Central memory CD8-positive, alpha-beta T cell (primary cell): Measurements from ENCODE around the gene HPRT1.
A peak's percentile ranks its signal among the peaks of the same experiment; 100 is the strongest.

Source experiments
- ATAC-seq: fragments of 150-1000 bp; cut with Tn5 transposase; replicated peaks from 2 replicates; pipeline ENCODE4 v1.10.0; 2022; ENCODE audit warnings: mild to moderate bottlenecking, moderate FRiP score, moderate number of reproducible peaks; ENCODE audit not compliant: poor library complexity, severe bottlenecking; ENCODE audit errors: extremely low read depth
- DNase-seq, 2 donors: peaks; one replicate each; pipeline ENCODE4 v3.0.0; 2021; ENCODE audit warnings: low spot score in 2 of 2
- H3K27ac Mint-ChIP-seq: one replicate; pipeline ENCODE4 v1.8.0; 2022; ENCODE audit warnings: low read depth, mild to moderate bottlenecking, moderate library complexity, mixed read lengths
- H3K27me3 Mint-ChIP-seq: one replicate; pipeline ENCODE4 v1.8.0; 2022; ENCODE audit warnings: mixed read lengths
- H3K36me3 Mint-ChIP-seq: one replicate; pipeline ENCODE4 v1.8.0; 2022; ENCODE audit warnings: mild to moderate bottlenecking, moderate library complexity, mixed read lengths; ENCODE audit not compliant: insufficient read depth
- H3K4me1 Mint-ChIP-seq: one replicate; pipeline ENCODE4 v1.8.0; 2022; ENCODE audit warnings: mixed read lengths
- H3K4me3 Mint-ChIP-seq: one replicate; pipeline ENCODE4 v1.8.0; 2022; ENCODE audit warnings: mild to moderate bottlenecking, moderate library complexity, mixed read lengths
- H3K9me3 Mint-ChIP-seq: one replicate; pipeline ENCODE4 v1.8.0; 2022; ENCODE audit warnings: mixed read lengths

HPRT1 gene

DNA sequence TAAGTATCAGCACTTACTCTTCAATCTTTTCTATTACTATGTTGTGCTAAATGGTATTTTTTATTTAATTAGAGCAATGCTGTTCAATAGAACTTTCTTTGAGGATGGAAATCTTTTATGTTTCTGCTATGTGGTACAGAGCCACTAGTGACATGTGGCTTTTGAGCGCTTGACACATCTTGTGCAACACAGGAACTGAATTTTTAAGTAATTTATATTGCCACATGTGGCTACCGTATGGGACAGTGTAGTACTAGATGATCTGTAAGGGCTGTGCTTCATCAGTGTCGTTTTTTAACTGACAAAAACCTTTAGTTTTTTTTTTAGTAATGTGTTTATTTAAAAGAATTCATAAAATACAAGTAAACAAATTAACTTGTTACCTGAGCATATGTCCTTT is 22.4 kb downstream of the HPRT1 start:
- Mint-ChIP-seq H3K36me3 (peaks cover 4% of the 10 kb centered on the region), H3K4me1 (no peaks in the 10 kb centered on the region), H3K27ac (no peak overlapping the region), H3K4me3 (no peak overlapping the region), H3K9me3 (no peaks in the 10 kb centered on the region), H3K27me3 (no peaks in the 10 kb centered on the region)
- DNase-seq (no peak), ATAC-seq (no peak)

DNA sequence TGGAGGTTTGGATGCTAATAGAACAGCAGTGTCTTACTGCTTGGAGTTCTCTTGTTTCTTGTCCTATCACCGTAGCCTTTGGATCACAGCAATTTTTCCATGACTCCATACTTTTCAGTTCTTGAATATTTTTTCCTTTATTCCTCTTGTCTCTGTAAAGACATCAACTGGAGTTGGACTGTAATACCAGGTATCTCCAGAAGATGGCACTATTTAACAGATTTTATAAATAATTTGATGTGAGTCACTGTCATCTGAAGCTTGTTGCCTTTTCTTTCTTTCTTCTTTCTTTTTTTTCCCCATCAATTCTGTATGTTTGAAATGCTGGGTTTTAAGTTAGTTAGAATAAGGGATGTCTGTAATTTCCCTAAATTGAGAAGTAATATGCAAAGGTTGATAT is 24.1 kb downstream of the HPRT1 start:
- Mint-ChIP-seq H3K36me3 (peaks cover 7% of the 10 kb centered on the region), H3K4me3 (no peak overlapping the region), H3K4me1 (no peaks in the 10 kb centered on the region), H3K9me3 (no peaks in the 10 kb centered on the region), H3K27me3 (no peaks in the 10 kb centered on the region), H3K27ac (no peak overlapping the region)
- ATAC-seq = no peak
- no peak for DNase-seq

DNA sequence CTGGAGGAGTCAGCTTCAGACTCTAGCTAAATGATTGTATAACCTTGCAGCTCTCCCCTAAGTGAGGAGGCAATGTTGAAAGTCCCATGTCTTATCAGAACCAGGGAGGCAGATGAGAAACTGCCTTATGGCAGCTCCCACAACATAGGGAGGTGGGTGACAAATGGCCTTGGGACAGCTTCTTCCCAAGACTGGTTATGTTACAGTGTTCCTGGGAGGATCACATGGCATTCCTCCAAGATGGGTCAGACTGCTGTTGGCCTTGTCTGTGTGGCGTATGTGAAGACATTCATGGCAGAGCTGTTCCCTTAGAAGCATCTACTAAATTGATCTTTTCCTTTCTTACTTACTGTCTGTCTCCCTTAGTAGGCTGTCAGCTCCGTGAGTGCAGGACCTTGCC is 42.0 kb downstream of the HPRT1 start:
- ATAC-seq (no peak), DNase-seq (no peak)
- no peak overlapping the region for H3K4me3 Mint-ChIP-seq
- H3K9me3 Mint-ChIP-seq = no peaks in the 10 kb centered on the region
- no peak overlapping the region for H3K27ac Mint-ChIP-seq
- peaks cover 15% of the 10 kb centered on the region for H3K36me3 Mint-ChIP-seq
- H3K4me1 Mint-ChIP-seq = no peaks in the 10 kb centered on the region
- H3K27me3 Mint-ChIP-seq = no peaks in the 10 kb centered on the region

DNA sequence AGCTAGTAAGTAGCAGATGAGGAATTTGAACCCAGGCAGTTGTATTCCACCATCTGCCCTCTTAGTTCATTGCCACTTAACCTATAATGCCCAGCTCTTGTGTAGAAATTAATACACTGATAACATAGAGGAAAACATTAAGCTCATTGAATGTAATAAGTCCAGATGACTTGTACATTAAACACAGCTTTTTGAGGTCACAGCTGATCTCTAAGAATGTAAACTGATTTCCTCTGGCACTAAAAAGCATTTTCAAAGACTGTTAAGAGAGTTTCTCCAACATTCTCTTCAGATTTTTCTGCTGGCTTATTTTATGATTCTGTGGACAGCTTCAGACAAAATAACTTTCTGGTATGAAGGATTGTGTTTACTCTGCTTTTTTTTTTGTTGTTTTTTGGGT is 42.7 kb downstream of the HPRT1 start:
- Mint-ChIP-seq H3K4me3 (no peak overlapping the region), H3K36me3 (peaks cover 13% of the 10 kb centered on the region), H3K4me1 (no peaks in the 10 kb centered on the region), H3K9me3 (no peaks in the 10 kb centered on the region), H3K27me3 (no peaks in the 10 kb centered on the region), H3K27ac (no peak overlapping the region)
- ATAC-seq (no peak), DNase-seq (no peak)

DNA sequence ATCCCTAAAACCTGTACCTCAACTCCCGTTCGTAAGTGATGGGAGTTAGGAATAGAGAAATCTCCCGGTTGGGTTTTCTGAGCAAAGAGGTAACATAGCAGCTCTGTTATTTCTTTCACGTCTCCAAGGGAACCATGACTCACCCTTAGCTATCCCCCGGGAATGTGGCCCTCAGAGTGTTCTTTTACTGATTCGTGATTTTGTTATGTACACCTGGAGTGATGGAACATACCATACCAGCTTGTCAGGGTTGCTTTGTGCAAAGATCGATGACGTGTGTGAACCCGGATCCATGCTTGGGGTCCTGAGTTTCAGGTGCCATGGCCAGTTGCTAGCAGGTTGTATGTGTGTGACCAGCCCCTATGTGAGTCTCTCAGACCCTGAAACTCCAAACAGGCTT is 52.6 kb downstream of the HPRT1 start:
- no peak for DNase-seq
- ATAC-seq = no peak
- H3K4me1 Mint-ChIP-seq = no peaks in the 10 kb centered on the region
- H3K4me3 Mint-ChIP-seq = no peak overlapping the region
- no peaks in the 10 kb centered on the region for H3K9me3 Mint-ChIP-seq
- no peaks in the 10 kb centered on the region for H3K27me3 Mint-ChIP-seq
- no peak overlapping the region for H3K27ac Mint-ChIP-seq
- H3K36me3 Mint-ChIP-seq = no peaks in the 10 kb centered on the region

GRCh38 chrX:134513091-134513490 is 53.1 kb downstream of the HPRT1 start:
- Mint-ChIP-seq H3K9me3 (no peaks in the 10 kb centered on the region), H3K27me3 (no peaks in the 10 kb centered on the region), H3K36me3 (no peaks in the 10 kb centered on the region), H3K27ac (peak overlapping the region; percentile 29), H3K4me1 (no peaks in the 10 kb centered on the region), H3K4me3 (no peak overlapping the region)
- ATAC-seq (no peak), DNase-seq (no peak)

- Mint-ChIP-seq H3K36me3 (no peaks in the 10 kb centered on the region), H3K27ac (peak overlapping the region; percentile 82), H3K4me3 (no peak overlapping the region), H3K9me3 (no peaks in the 10 kb centered on the region), H3K27me3 (no peaks in the 10 kb centered on the region), H3K4me1 (no peaks in the 10 kb centered on the region)
- ATAC-seq (no peak), DNase-seq (no peak)
These were observed 61.0 kb downstream of the HPRT1 start for GRCh38 chrX:134520860-134521390.

DNA sequence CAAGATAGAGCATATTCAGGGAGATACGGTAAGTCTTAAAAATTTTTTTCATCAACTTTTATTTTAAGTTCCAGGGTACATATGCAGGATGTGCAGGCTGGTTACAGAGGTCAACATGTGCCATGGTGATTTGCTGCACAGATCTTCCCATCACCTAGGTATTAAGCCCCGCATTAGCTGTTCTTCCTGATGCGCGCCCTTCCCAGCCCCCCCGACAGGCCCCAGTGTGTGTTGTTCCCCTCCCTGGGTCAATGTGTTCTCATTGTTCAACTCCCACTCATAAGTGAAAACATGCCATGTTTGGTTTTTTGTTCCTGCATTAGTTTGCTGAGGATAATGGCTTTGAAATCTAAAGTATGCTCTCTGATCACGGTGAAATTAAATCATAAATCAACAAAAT is 64.2 kb downstream of the HPRT1 start:
- Mint-ChIP-seq H3K36me3 (no peaks in the 10 kb centered on the region), H3K27ac (no peak overlapping the region), H3K27me3 (no peaks in the 10 kb centered on the region), H3K4me1 (no peaks in the 10 kb centered on the region), H3K9me3 (no peaks in the 10 kb centered on the region), H3K4me3 (no peak overlapping the region)
- DNase-seq (no peak), ATAC-seq (no peak)

DNA sequence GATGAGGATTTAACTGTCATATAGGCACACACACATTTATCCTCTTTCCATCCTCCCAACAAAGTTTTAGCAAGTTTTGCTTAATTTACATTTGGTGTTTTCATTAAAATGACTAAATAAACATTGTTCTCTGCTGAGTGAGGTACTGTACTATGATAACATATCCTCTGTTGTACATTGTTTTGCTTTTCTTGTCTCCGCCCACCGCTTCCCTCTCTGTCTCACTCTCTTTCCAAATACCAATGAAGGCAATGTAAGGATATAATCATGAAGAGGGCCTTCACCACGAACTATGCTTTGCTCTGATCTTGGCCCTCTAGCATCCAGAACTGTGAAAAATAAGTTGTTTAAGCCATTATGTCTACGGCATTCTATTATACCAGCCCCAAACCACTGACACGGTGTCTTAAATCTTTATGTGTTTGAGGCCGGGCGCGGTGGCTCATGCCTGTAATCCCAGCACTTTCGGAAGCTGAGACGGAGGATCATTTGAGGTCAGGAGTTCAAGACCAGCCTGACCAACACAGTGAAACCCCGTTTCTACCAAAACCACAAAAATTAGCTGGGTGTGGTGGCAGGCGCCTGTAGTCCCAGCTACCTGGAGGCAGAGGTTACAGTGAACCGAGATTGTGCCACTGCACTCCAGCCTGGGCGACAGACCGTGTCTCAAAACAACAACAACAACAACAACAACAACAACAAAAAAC is 65.3 kb downstream of the HPRT1 start:
- DNase-seq (no peak), ATAC-seq (no peak)
- H3K9me3 Mint-ChIP-seq = no peaks in the 10 kb centered on the region
- no peak overlapping the region for H3K27ac Mint-ChIP-seq
- no peaks in the 10 kb centered on the region for H3K36me3 Mint-ChIP-seq
- no peaks in the 10 kb centered on the region for H3K4me1 Mint-ChIP-seq
- H3K27me3 Mint-ChIP-seq = no peaks in the 10 kb centered on the region
- no peak overlapping the region for H3K4me3 Mint-ChIP-seq

DNA sequence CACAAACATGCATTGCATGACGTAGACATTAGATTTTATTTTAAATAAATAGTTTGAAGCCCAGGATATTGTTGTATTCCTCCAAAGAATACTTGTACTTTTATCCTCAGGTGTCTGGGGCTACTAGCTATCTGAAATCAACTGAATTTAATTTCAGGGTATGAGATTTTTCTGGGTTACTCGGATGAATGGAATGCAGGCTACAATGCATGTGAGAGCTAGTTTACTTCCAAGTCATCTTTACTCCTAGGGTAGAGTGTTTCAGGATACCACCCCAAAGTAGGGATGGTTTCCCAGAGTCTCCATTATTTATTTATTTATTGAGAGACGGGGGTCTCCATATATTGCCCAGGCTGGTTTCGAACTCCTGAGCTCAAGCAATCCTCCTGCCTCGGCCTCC is 66.4 kb downstream of the HPRT1 start:
- H3K36me3 Mint-ChIP-seq = no peaks in the 10 kb centered on the region
- no peaks in the 10 kb centered on the region for H3K27me3 Mint-ChIP-seq
- DNase-seq = no peak
- H3K4me3 Mint-ChIP-seq = no peak overlapping the region
- no peaks in the 10 kb centered on the region for H3K4me1 Mint-ChIP-seq
- H3K9me3 Mint-ChIP-seq = no peaks in the 10 kb centered on the region
- no peak for ATAC-seq
- H3K27ac Mint-ChIP-seq = no peak overlapping the region

- H3K4me3 Mint-ChIP-seq = no peak overlapping the region
- no peaks in the 10 kb centered on the region for H3K36me3 Mint-ChIP-seq
- H3K27ac Mint-ChIP-seq = no peak overlapping the region
- H3K27me3 Mint-ChIP-seq = no peaks in the 10 kb centered on the region
- no peak for DNase-seq
- no peaks in the 10 kb centered on the region for H3K9me3 Mint-ChIP-seq
- ATAC-seq = no peak
- no peaks in the 10 kb centered on the region for H3K4me1 Mint-ChIP-seq
These were observed 69.0 kb downstream of the HPRT1 start for GRCh38 chrX:134528960-134529359.

- DNase-seq (no peak), ATAC-seq (no peak)
- Mint-ChIP-seq H3K27ac (no peak overlapping the region), H3K4me3 (no peak overlapping the region), H3K27me3 (no peaks in the 10 kb centered on the region), H3K9me3 (no peaks in the 10 kb centered on the region), H3K4me1 (no peaks in the 10 kb centered on the region), H3K36me3 (no peaks in the 10 kb centered on the region)
These were observed 69.5 kb downstream of the HPRT1 start for GRCh38 chrX:134529481-134529880.

DNA sequence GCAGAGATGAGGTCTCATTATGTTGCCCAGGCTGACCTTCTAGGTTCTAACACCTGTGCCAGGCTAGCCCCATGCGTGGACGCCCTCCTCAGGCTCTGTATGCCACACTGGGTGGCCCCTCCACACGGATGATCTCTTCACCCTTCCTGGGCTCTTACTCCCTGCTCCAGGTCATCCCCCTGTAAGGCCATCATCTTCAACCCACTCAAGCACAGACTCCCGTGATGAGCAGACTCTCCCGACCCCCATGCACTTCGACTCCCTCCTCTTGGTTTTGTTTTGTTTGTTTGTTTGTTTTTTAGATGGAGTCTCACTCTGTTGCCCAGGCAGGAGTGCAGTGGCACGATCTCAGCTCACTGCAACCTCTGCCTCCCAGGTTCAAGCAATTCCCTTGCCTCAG is 70.9 kb downstream of the HPRT1 start:
- Mint-ChIP-seq H3K27ac (no peak overlapping the region), H3K36me3 (no peaks in the 10 kb centered on the region), H3K9me3 (no peaks in the 10 kb centered on the region), H3K4me3 (no peak overlapping the region), H3K4me1 (no peaks in the 10 kb centered on the region), H3K27me3 (no peaks in the 10 kb centered on the region)
- DNase-seq (no peak), ATAC-seq (no peak)
